ENCODE measurements around the gene LRTM2. TPM values are rescaled to one million over a fixed set of nuclear protein-coding genes. Genes with fewer than 3 reads are reported as not detected.
A peak's percentile ranks its signal among the peaks of the same experiment; 100 is the strongest.

Gene LRTM2
- total and polyA plus RNA-seq, 2 experiments from 2014 or later: not detected

- 45 to 57% methylated on average over 8 of the region's 8 CpGs for WGBS, 2 experiments (ENCODE audit: low coverage in 1 of 2, low lambda C conversion rate in 2 of 2, missing lambda C conversion rate in 2 of 2)
- TF ChIP-seq EZH2 (IDR thresholded peaks at IDR 0.05; ENCODE audit: insufficient read depth, poor library complexity, severe bottlenecking) (no peak), EZH2phosphoT487 (IDR thresholded peaks at IDR 0.05; ENCODE audit: insufficient read depth, low read depth) (no peak)
- Histone ChIP-seq H3K9me3 (ENCODE audit: low read depth) (no peaks in the 10 kb centered on the region), H3K36me3 (ENCODE audit: low read depth) (no peaks in the 10 kb centered on the region), H2AFZ (no peak overlapping the region), H4K20me1 (ENCODE audit: insufficient read depth) (no peaks in the 10 kb centered on the region), H3K4me1 (ENCODE audit: insufficient read depth) (no peaks in the 10 kb centered on the region; the same call in 1 of the 2 replicates), H3K9ac (no peak overlapping the region), H3K79me2 (ENCODE audit: insufficient read depth) (no peaks in the 10 kb centered on the region), H3K9me2 (ENCODE audit: insufficient read depth) (no peaks in the 10 kb centered on the region), H3K27ac (no peak overlapping the region), H3K27me3 (replicated peaks; ENCODE audit: insufficient read depth) (peaks cover 7% of the 10 kb centered on the region), H3K4me3 (no peak overlapping the region), H3F3A (ENCODE audit: insufficient read depth) (peaks cover 10% of the 10 kb centered on the region), H3K4me2 (ENCODE audit: unreplicated experiment) (no peak overlapping the region)
- in situ Hi-C loops (cut with MboI): no loop called here
- no peak for DNase-seq
These were observed 33.4 kb downstream of the LRTM2 start for GRCh38 chr12:1853716-1854115.

GRCh38 chr12:1855241-1855640, 34.9 kb downstream of the LRTM2 start:
- in situ Hi-C loops (cut with MboI): no loop called here
- H3F3A ChIP-seq (ENCODE audit: insufficient read depth): peaks cover 10% of the 10 kb centered on the region
- H2AFZ ChIP-seq: no peak overlapping the region
- H3K79me2 ChIP-seq (ENCODE audit: insufficient read depth): no peaks in the 10 kb centered on the region
- no peaks in the 10 kb centered on the region for H4K20me1 ChIP-seq (ENCODE audit: insufficient read depth)
- H3K4me1 ChIP-seq (ENCODE audit: insufficient read depth): no peaks in the 10 kb centered on the region; the same call in 1 of the 2 replicates
- no peaks in the 10 kb centered on the region for H3K36me3 ChIP-seq (ENCODE audit: low read depth)
- H3K27me3 ChIP-seq (replicated peaks; ENCODE audit: insufficient read depth): peaks cover 8% of the 10 kb centered on the region
- no peaks in the 10 kb centered on the region for H3K9me2 ChIP-seq (ENCODE audit: insufficient read depth)
- DNase-seq: peak; percentile 43
- WGBS, 2 experiments (ENCODE audit: low coverage in 1 of 2, low lambda C conversion rate in 2 of 2, missing lambda C conversion rate in 2 of 2): 14 to 20% methylated on average over 3 of the region's 3 CpGs
- H3K4me3 ChIP-seq: no peak overlapping the region
- H3K4me2 ChIP-seq (ENCODE audit: unreplicated experiment): no peak overlapping the region
- no peaks in the 10 kb centered on the region for H3K9me3 ChIP-seq (ENCODE audit: low read depth)
- no peak for TF ChIP-seq EZH2 (IDR thresholded peaks at IDR 0.05; ENCODE audit: insufficient read depth, poor library complexity, severe bottlenecking)
- TF ChIP-seq EZH2phosphoT487 (IDR thresholded peaks at IDR 0.05; ENCODE audit: insufficient read depth, low read depth): no peak
- H3K9ac ChIP-seq: no peak overlapping the region
- H3K27ac ChIP-seq: no peak overlapping the region

GRCh38 chr12:1857086-1857485, 36.7 kb downstream of the LRTM2 start:
- no peaks in the 10 kb centered on the region for H3K79me2 ChIP-seq (ENCODE audit: insufficient read depth)
- peaks cover 8% of the 10 kb centered on the region for H3K27me3 ChIP-seq (replicated peaks; ENCODE audit: insufficient read depth)
- no peak overlapping the region for H3K4me2 ChIP-seq (ENCODE audit: unreplicated experiment)
- H3K27ac ChIP-seq: no peak overlapping the region
- no peak overlapping the region for H3K4me3 ChIP-seq
- H3K36me3 ChIP-seq (ENCODE audit: low read depth): no peaks in the 10 kb centered on the region
- H3K4me1 ChIP-seq (ENCODE audit: insufficient read depth): no peaks in the 10 kb centered on the region
- no peaks in the 10 kb centered on the region for H3F3A ChIP-seq (ENCODE audit: insufficient read depth)
- no peak for TF ChIP-seq EZH2 (IDR thresholded peaks at IDR 0.05; ENCODE audit: insufficient read depth, poor library complexity, severe bottlenecking)
- no peak for TF ChIP-seq EZH2phosphoT487 (IDR thresholded peaks at IDR 0.05; ENCODE audit: insufficient read depth, low read depth)
- no peaks in the 10 kb centered on the region for H3K9me3 ChIP-seq (ENCODE audit: low read depth)
- DNase-seq: no peak
- in situ Hi-C loops (cut with MboI): no loop called here
- H3K9ac ChIP-seq: no peak overlapping the region
- WGBS, 2 experiments (ENCODE audit: low coverage in 1 of 2, low lambda C conversion rate in 2 of 2, missing lambda C conversion rate in 2 of 2): 21 to 23% methylated on average over 2 of the region's 2 CpGs
- H3K9me2 ChIP-seq (ENCODE audit: insufficient read depth): no peaks in the 10 kb centered on the region
- no peak overlapping the region for H2AFZ ChIP-seq
- H4K20me1 ChIP-seq (ENCODE audit: insufficient read depth): no peaks in the 10 kb centered on the region

GRCh38 chr12:1857821-1858220, 37.5 kb downstream of the LRTM2 start:
- Histone ChIP-seq H3K4me1 (ENCODE audit: insufficient read depth) (no peaks in the 10 kb centered on the region), H3K27ac (no peak overlapping the region), H3F3A (ENCODE audit: insufficient read depth) (no peaks in the 10 kb centered on the region), H3K79me2 (ENCODE audit: insufficient read depth) (no peaks in the 10 kb centered on the region), H3K9ac (no peak overlapping the region), H3K9me3 (ENCODE audit: low read depth) (no peaks in the 10 kb centered on the region), H3K27me3 (replicated peaks; ENCODE audit: insufficient read depth) (peaks cover 9% of the 10 kb centered on the region), H2AFZ (no peak overlapping the region), H4K20me1 (ENCODE audit: insufficient read depth) (no peaks in the 10 kb centered on the region), H3K36me3 (ENCODE audit: low read depth) (no peaks in the 10 kb centered on the region), H3K9me2 (ENCODE audit: insufficient read depth) (no peaks in the 10 kb centered on the region), H3K4me3 (no peak overlapping the region), H3K4me2 (ENCODE audit: unreplicated experiment) (no peak overlapping the region)
- no peak for TF ChIP-seq EZH2 (IDR thresholded peaks at IDR 0.05; ENCODE audit: insufficient read depth, poor library complexity, severe bottlenecking)
- TF ChIP-seq EZH2phosphoT487 (IDR thresholded peaks at IDR 0.05; ENCODE audit: insufficient read depth, low read depth): no peak
- WGBS, 2 experiments (ENCODE audit: low coverage in 1 of 2, low lambda C conversion rate in 2 of 2, missing lambda C conversion rate in 2 of 2): 42 to 45% methylated on average over 7 of the region's 7 CpGs
- in situ Hi-C loops (cut with MboI): no loop called here
- DNase-seq: no peak

- Histone ChIP-seq H3K9ac (no peak overlapping the region), H4K20me1 (ENCODE audit: insufficient read depth) (no peaks in the 10 kb centered on the region), H3K79me2 (ENCODE audit: insufficient read depth) (no peaks in the 10 kb centered on the region), H3K27me3 (replicated peaks; ENCODE audit: insufficient read depth) (peaks cover 15% of the 10 kb centered on the region), H3K4me2 (ENCODE audit: unreplicated experiment) (no peak overlapping the region), H3K27ac (no peak overlapping the region), H3F3A (ENCODE audit: insufficient read depth) (no peaks in the 10 kb centered on the region), H3K9me2 (ENCODE audit: insufficient read depth) (no peaks in the 10 kb centered on the region), H3K4me1 (ENCODE audit: insufficient read depth) (no peaks in the 10 kb centered on the region), H3K4me3 (no peak overlapping the region), H3K9me3 (ENCODE audit: low read depth) (no peaks in the 10 kb centered on the region), H2AFZ (no peak overlapping the region), H3K36me3 (ENCODE audit: low read depth) (no peaks in the 10 kb centered on the region)
- 53% methylated on average over 11 of the region's 11 CpGs for WGBS, 2 experiments (ENCODE audit: low coverage in 1 of 2, low lambda C conversion rate in 2 of 2, missing lambda C conversion rate in 2 of 2)
- no peak for TF ChIP-seq EZH2 (IDR thresholded peaks at IDR 0.05; ENCODE audit: insufficient read depth, poor library complexity, severe bottlenecking)
- no peak for TF ChIP-seq EZH2phosphoT487 (IDR thresholded peaks at IDR 0.05; ENCODE audit: insufficient read depth, low read depth)
- DNase-seq: no peak
- in situ Hi-C loops (cut with MboI): no loop called here
These were observed 38.1 kb downstream of the LRTM2 start for GRCh38 chr12:1858456-1858855.
